GM12892 (cell line): Measurements from ENCODE around the gene DNASE2B.
"Not testable (repeated sequence)": the region's sequence is repeated elsewhere in the genome, so short reads cannot be mapped to it uniquely, and the experiment has no call there.

Experiments
- DNase-seq: peaks from one replicate; pipeline ENCODE4 v3.0.0; 2011; ENCODE audit not compliant: insufficient read length
- FAIRE-seq: peaks from 2 replicates; lab custom pipeline; 2011; peaks lifted over from hg19 to GRCh38; lab: Jason Lieb, UNC
- POLR2A ChIP-seq: IDR thresholded peaks from 2 replicates; pipeline ENCODE4 v1.6.1; 2011; ENCODE audit warnings: low read depth, low read length, control low read depth
- POLR2AphosphoS5 ChIP-seq: IDR thresholded peaks from 2 replicates; pipeline ENCODE4 v1.6.1; 2011; ENCODE audit warnings: low read depth, low read length, control low read depth
- TAF1 ChIP-seq: IDR thresholded peaks from 2 replicates; pipeline ENCODE4 v1.6.1; 2011; ENCODE audit warnings: low read depth, mild to moderate bottlenecking, control low read depth, low read length, borderline replicate concordance

DNASE2B gene

DNA sequence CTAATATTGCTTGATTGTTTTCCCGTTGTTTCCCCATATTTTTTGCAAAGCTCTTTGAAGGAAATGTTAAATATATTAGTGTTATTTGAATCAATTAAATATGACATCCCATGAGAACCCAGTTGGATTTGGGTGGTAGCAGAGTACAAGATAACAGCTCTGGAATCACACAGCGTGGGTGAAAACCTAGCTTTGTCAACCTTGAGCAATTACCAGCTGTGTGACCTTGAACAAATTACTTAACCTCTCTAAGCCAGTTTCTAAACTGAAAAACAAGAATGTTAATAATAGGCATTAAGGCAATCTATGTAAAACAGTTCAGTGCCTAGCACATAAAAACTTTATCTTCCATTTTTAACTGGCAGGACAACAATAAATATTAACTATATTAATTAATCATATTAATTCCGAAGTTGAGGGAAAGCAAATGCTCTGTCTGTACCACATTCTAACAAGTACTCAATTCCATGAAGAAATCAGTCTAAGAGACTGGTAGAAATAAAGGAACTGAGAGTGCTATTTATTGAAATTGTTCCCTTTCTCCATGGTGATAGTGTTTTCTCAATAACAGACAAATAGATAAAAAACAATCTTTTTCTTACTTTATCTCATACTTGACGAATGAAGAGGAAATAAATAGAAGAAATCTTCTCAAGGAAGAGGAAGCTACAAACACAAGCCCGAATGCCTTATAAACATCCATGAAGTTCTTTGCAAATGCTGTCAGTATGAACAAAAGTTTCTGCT lies 27.0 kb downstream of the DNASE2B start:
- TF ChIP-seq TAF1 (no peak), POLR2A (no peak), POLR2AphosphoS5 (no peak)
- no peak for DNase-seq

DNA sequence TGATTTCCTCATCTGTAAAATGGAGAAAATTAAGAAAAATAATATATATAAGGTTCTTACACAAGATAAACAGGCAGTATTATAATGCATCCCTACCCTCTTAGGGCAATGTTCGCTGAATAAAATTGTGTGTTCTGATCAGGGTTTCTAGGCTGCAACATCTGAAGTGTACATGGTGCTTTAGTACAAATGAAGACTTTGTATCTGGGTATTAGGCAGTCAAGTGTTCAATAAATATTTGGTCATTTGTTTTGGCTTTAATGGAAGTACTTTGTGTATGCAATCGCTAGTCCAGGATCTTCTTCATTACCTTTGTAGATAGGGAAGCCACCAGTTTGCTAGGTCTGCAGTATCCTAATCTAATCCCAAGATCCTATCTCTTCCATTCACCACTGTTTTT lies 28.1 kb downstream of the DNASE2B start:
- no peak for DNase-seq
- no peak for FAIRE-seq
- TF ChIP-seq POLR2AphosphoS5 (no peak), TAF1 (no peak), POLR2A (no peak)

More for the DNA sequence above, 27.0 kb downstream of the DNASE2B start:
- FAIRE-seq = no peak

DNA sequence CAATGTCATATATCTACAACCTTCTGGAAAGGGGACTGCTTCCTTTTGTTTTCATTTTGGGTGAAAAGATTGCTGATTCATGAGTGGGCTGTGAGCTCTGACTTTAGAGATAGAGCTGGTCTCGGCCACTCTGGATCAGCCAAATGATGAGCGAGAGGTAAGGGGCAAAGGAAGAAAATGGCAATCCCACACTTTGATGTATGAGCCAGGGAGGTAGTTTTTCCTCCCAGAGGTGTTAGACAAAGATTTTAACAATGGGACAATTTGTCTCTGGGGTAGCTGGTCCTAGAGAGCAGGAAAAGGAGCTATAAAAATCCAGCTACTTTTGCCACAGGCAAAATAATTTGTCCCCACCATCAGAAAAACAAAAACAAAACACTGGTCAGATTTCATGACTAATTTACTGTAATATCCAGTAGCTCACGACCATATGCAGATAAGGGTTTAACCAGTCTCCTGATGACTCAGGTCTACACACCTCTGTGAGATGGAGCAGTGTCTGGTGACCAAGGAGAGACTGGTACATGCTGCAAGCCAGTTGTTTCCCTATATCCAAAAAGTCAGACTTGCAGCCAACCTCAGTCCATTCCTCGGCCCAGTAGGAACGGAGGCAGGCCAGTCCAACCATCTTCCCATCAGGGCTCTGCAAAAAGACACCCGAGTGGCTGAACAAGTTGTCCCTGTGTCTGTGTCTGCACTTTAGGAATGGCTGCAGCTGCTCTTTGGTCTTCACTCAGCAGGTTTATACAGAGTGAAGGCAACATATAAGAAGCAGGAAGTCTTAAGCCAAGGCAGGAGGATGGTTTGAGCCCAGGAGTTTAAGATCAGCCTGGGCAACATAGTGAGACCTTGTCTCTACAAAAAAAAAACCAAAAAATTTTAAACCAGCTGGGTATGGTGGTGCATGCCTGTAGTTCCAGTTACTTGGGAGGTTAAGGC lies 29.2 kb downstream of the DNASE2B start:
- TF ChIP-seq TAF1 = no peak
- no peak for TF ChIP-seq POLR2A
- no peak for TF ChIP-seq POLR2AphosphoS5
- FAIRE-seq = no peak
- no peak for DNase-seq

DNA sequence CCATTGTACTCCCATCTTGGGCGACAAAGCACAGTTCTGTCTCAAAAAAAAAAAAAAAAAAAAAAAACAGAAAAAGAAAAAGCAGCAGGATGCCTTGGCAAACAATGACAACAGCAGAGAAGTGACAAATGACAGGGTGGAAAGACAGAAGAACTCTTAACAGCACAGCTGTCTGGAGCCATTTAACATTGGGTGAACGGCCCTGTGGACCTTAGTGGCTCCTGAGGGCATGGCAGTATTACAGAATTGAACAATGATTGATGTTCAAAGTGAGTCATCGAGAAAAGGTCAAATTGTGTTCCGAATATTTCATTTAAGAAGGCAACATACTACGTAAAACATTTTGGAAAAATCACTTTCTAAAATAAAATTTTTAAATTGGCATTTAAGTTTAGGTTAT lies 30.0 kb downstream of the DNASE2B start:
- DNase-seq (no peak), FAIRE-seq (no peak)
- TF ChIP-seq TAF1 = no peak
- TF ChIP-seq POLR2AphosphoS5 = no peak
- TF ChIP-seq POLR2A = no peak

DNA sequence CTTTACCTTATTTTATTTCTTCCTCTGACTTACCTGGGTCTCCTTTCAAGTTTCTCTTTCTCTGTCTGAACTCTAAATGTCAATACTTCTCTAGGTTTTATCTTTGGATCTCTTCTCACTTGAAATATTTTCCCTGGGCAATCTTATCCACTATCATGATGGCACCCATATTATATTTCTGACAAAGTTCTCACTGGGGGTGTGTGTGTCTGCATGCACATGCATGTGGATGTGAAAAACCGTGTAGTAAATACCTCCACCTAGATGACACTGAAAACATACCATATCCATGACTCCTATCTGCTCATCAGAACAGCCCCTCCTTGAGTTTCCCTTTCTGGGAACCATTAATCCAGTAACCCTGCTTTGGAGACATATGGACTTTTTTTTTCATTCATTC lies 30.9 kb downstream of the DNASE2B start:
- FAIRE-seq = no peak
- no peak for DNase-seq
- no peak for TF ChIP-seq POLR2AphosphoS5
- TF ChIP-seq TAF1 = no peak
- TF ChIP-seq POLR2A = no peak

DNA sequence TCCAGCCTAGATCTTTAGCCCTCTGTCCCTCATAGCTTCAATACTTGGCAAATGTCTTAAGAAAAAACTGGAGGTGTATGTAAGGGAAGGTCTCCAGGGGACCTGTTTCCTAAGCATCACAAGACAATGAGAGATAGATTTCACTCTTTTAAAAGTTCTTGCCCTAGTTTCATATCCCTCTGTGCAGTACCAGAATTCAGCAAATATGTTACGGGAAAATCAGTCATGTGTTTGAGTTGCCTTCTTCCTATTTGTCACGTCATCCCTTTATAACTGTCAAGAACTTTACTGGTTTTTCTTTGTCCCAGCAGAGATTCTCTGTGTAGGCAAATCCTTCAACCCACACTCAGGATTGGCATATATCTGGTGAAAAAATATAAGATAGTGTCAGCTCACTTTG lies 32.3 kb downstream of the DNASE2B start:
- TF ChIP-seq POLR2A = no peak
- no peak for TF ChIP-seq POLR2AphosphoS5
- TF ChIP-seq TAF1 = no peak
- no peak for DNase-seq
- FAIRE-seq = no peak

DNA sequence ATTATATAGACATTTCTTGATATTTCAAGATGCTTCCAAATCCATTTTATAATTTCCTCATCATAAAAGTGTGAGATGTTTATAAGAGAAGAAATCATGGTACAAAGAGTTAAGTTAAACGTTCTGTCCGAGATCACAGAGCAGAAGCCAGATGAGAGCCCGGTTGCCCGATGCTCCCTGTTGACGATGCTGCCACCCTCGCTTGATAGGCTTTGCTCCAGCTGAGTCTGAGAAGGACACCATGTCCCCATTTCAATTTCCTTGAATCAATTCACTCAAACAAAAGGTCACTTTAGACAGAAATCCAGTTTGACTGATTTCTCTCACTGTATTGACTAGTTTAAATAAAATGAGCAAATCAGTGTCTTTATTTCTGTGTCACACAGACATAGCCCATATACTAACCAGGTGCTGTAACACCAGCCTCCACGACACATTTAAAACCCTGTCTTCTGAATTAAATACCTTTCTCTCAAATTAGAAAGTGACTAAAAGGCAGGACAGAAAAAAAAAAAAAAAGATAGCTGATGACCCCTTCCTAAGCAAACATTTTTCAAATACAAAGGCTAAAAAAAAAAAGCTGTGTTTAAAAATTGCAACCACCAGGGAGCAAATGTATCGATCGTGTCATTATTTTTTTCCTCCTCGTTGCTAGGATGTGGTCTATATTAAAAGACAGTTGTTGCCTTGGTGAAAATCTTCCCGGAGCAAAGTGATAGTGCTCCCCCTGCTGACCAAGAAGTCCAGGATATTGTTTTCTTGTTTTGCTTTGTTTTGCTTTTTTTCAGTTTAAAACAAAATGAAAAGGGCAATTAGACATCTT lies 35.2 kb downstream of the DNASE2B start:
- FAIRE-seq = peak; percentile 86
- TF ChIP-seq POLR2A (no peak), POLR2AphosphoS5 (no peak), TAF1 (no peak)

DNA sequence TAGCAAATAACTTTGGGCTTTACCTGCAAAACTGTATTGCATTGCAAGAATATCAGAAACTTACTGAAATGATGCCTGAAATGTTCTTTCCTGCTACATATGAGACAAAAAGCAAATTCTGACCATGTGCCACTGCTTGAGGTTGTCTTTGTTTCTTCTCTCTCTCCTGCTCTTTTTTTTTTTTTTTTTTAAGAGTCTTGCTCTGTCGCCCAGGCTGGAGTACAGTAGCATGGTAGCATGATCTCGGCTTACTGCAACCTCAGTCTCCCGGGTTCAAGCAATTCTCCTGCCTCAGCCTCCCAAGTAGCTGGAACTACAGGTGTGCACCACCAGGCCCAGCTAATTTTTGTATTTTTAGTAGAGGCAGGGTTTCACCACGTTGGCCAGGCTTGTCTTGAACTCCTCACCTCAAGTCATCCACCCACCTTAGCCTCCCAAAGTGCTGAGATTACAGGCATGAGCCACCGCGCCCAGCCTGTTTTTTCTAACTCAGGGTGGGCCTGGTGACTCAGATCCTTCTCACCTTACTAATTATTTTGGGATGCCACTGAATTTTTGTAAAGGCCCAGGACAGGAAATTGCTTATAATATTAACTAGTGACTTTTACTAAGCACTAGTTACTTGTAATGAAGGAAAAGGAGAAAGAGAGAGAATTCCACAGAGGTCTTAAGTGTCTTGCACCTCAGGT lies 35.9 kb downstream of the DNASE2B start:
- FAIRE-seq (no peak), DNase-seq (no peak)
- TF ChIP-seq POLR2A (no peak), POLR2AphosphoS5 (no peak)

More for the DNA sequence above, 35.2 kb downstream of the DNASE2B start:
- no peak for DNase-seq

DNA sequence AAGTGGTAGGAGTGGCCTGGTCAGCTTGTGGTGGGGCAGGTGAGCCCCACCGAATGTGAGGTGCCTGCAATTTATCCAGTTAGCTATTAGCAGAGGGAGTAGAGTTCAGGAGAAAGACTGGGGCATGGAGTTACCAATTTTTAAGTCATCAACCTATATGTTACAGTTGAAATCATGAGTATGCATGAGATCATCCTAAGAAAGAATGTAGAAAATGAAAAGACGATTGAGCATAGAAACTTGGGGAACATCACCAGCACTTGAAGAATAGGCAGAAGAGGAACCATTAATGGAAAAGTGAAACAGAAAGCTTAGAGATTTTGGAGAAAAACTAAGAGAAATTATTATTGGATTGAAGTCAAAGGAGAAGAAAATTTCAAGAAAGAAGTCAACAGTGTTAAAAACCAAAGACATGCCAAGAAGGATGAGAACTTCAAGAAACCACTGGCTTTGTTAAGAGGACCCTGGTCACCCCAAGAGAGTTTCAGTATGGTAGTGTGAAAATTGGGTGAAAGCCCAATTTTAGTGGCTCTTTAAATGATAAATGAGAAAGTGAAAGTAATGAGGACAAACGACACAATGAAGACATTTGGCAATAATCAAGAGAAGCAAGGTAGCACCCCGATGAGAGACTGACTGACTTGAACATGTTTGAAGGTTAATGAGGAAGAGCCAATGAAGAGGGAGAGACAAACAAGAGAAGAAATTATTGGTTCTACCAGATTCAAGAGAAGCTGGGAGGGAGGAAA lies 36.7 kb downstream of the DNASE2B start:
- TF ChIP-seq POLR2A (no peak), POLR2AphosphoS5 (no peak), TAF1 (no peak)
- DNase-seq = no peak
- FAIRE-seq = peak; percentile 40

DNA sequence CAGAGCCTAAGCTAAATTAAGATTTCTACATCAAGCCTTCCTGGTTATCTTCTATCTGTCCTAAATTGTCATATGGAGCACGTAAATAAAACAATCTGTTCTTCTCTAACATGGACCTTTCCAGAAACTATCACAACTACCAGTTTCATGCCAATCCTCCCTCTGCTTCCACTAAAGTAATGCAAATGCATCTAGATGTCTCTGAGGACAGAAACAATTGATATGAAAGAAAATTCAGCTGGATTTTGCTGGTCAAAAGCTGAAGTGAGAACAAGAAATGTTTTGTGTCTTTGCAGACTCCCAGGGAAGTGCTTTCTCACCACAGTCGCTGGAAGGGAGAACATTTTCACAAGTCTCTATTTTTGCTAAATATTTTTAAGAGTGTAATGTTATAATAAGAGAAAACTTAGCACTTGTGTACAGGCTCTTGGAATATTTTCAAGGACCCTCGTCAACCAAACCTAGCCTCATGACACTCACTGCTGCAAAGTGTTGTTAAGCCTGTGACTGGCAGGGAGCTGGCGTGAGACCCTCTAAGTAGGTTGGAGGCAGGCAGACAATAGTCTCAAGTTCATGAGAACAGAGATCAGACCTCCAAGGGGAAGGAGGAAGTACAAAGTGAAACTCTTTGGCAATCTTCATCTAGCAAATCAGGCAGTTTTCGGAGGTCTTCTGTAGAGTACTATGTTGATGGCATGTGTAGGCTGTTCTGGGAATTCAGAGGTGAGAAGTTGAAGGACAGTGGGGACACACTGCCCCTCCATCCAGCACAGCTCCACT lies 38.8 kb downstream of the DNASE2B start:
- DNase-seq (no peak), FAIRE-seq (no peak)
- no peak for TF ChIP-seq TAF1
- no peak for TF ChIP-seq POLR2AphosphoS5
- no peak for TF ChIP-seq POLR2A

DNA sequence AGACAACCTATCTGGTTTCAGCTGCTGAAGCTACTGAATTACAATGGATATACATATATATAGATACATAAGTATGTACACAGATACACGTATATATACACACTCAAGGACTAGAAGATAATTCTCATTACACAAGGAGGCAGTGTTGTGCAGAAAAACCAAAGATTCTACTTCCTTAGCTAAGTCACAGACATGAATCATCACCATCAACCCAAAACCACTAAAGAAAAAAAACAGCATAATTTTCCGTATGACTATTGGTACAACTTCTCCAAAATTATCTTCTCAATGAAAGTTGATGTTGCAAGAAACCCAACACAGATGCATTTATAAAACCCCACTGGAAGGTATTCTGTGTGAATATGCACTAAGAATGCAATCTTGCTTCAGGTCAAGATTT lies 44.0 kb downstream of the DNASE2B start:
- DNase-seq (peak; percentile 10), FAIRE-seq (peak; percentile 80)

DNA sequence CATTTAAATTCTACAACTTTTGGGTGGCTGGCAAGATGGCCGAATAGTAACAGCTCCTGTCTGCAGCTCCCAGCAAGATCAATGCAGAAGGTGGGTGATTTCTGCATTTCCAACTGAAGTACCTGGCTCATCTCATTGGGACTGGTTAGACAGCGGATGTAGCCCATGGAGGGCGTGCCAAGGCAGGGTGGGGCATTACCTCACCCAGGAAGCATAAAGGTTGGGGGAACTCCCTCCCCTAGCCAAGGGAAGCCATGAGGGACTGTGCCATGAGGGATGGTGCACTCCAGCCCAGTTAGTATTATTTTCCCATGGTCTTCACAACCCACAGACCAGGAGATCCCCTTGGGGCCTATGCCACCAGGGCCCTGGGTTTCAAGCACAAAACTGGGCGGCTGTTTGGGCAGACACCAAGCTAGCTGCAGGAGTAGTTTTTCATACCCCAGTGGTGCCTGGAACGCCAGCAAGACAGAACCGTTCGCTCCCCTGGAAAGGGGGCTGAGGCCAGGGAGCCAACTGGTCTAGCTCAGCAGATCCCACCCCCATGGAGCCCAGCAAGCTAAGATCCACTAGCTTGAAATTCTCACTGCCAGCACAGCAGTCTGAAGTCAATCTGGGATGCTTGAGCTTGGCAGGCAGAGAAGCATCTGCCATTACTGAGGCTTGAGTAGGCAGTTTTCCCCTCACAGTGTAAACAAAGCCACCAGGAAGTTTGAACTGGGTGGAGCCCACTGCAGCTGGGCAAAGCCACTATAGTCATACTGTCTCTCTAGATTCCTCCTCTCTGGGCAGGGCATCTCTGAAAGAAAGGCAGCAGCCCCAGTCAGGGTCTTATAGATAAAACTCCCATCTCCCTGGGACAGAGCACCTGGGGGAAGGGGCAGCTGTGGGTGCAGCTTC lies 44.7 kb downstream of the DNASE2B start:
- not testable (repeated sequence) for FAIRE-seq, DNase-seq

More for the DNA sequence above, 44.0 kb downstream of the DNASE2B start:
- TF ChIP-seq TAF1 (no peak), POLR2A (no peak), POLR2AphosphoS5 (no peak)

DNA sequence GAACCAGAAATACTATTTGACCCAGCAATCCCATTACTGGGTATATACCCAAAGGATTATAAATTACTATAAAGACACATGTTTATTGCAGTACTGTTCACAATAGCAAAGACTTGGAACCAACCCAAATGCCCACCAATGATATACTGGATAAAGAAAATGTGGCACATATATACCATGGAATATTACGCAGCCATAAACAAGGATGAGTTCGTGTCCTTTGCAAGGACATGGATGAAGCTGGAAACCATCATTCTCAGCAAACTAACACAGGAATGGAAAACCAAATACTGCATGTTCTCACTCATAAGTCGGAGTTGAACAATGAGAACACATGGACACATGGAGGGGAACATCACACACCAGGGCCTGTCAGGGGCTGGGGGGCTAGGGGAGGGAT lies 50.4 kb downstream of the DNASE2B start:
- not testable (repeated sequence) for FAIRE-seq, DNase-seq
